HG03565 (cell line): ENCODE results near the gene TMEM150A.
"Not testable (repeated sequence)": the region's sequence is repeated elsewhere in the genome, so short reads cannot be mapped to it uniquely, and the experiment has no call there.

ENCODE experiments used
- ATAC-seq: cut with Tn5 transposase; IDR thresholded peaks from one replicate; pipeline ENCODE4 v1.9.1; 2021; ENCODE audit warnings: mild to moderate bottlenecking, moderate library complexity; ENCODE audit not compliant: unreplicated experiment

TMEM150A gene

DNA sequence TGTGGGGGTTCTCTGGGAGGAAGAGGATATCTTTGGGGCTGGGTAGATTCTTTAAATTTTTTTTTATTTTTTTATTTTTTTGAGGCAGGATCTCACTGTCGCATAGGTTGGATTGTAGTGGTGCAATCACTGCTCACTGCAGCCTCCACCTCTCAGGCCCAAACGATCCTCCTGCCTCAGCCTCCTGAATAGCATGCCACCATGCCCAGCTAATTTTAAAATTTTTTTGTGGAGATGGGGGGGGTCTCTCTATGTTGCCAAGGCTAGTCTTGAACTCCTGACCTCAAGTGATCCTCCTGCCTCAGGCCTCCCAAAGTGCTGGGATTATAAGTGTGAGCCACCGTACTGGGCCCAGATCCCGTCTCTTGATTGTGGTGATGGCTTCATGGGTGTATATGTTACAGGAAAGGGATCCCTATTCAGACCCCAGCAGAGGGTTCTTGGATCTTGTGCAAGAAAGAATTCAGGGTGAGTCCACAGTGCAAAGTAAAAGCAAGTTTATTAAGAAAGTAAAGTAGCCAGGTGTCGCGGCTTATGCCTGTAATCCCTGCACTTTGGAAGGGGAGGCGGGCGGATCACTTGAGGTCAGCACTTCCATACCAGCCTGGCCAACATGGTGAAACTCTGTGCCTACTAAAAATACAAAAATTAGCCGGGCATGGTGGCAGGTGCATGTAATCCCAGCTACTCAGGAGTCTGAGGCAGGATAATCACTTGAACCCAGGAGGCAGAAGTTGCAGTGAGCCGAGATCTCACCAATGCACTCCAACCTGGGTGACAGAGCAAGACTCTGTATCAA lies 11.4 kb upstream of the TMEM150A start:
- no peak for ATAC-seq

DNA sequence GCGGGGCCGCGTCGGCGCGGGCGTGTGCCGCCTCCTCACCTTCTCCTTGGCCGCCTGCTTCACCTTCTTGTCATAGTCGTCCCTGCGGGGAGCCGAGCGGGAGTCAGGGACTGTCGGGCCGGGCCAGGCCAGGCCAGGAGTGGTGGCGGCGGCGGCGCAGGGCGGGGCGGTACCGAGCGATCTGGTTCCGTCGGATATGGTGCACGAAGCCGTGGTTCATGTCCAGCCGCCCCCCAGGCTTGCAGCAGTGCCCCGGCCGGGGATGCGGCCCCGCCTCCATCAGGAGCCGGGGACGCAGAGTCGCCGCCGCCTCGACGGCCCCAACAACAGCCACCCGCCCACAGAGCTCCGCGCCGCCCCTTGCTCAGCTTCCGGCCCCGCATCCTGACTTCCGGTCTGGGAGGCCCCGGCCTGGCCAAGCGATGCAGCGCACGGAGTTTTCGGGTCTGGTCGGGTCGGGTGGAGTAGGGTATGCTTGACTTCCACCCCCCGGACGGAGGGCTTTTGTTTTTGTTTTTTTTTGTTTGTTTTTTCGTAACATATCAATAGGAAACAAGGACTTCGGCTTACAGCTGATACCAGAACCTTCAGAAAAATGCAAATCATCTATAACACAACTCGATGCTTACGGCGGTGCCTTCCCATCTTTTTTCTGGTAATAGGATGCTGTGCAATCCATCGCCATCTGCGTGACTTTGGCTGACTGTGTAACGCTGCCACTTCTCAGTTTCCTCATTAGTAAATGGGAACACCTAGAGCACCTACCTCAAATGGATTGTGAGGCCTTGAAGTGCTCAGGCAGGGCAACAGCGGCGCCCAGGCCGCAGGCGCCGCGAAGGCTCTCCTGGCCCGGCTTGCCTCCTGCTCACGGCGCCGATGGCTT lies 9.4 kb upstream of the TMEM150A start, which contains the start of gene C2orf68:
Gene C2orf68 (minus strand): TSS at position 362 of the 883 bp plus-strand sequence. CDS start 82 bp downstream, at position 280.
- peak; percentile 54 for ATAC-seq

DNA sequence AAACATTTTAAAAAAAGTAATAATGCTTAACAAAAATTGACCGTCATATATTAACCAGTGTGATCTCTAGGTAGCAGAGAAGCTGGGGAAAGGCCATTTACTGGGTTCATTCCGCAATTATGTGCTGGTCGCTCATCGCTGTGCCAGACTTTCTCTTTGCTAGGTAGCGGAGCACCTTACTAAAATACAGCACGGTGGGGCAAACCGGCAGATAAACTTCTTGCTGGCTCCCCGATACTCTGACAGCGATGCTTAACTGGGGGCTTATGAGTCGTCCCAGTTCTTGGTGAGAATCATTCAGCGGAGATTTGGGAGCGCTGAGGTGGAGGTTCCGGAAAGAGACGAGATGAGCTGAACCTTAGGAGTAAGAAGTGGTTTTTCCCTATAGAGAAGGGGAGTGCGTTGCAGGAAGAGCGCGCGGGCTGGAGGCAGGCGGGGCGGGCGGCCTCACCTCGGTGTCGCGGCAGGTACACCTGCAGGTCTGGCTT lies 8.8 kb upstream of the TMEM150A start:
- ATAC-seq: no peak

DNA sequence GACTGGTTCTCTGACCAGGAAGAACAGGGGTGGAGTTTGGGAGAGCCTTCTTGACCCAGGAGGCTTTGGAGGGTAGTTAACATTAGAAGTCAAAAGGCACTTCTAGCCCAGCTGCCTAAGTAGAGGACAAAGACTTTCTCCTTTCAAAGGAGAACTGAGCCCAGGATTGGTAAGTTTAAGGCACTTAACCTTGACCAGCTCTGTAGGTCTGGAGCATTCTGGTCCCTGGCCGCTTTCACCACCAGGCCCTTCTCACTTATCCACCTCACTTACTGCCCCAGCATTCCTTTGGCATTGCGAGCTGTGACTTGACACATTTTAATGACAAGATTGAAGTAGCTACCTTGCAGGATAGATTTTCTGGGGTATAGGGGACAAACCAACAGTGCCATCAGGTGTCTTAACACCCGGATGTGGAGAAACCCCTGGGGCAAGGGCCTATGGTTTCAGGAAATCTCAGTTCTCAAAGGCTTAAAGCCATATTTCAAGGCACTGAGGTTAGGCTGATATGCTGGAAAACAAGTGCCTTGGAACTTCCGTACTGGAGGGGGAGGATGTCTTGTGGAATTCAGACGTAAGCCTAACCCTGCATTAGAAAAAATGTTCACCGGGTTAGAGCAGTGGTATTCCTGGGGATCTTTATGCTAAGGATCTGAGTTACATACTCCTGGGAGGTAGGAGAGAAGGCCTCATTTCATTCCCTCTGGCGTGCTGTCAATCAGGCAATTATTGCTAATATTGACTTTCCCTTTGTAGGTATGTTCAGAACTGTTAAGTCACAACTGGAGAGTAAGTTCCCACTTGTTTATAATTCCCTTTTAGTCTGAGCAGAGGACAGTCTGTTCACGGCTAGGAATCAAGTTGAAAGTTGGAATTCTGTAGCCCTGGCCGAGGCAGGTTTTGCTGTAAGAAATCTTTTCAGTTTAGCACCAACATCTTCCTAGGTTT lies 5.0 kb upstream of the TMEM150A start:
- ATAC-seq: no peak

GRCh38 chr2:85606116-85606455 lies 3.6 kb upstream of the TMEM150A start:
- ATAC-seq: no peak

DNA sequence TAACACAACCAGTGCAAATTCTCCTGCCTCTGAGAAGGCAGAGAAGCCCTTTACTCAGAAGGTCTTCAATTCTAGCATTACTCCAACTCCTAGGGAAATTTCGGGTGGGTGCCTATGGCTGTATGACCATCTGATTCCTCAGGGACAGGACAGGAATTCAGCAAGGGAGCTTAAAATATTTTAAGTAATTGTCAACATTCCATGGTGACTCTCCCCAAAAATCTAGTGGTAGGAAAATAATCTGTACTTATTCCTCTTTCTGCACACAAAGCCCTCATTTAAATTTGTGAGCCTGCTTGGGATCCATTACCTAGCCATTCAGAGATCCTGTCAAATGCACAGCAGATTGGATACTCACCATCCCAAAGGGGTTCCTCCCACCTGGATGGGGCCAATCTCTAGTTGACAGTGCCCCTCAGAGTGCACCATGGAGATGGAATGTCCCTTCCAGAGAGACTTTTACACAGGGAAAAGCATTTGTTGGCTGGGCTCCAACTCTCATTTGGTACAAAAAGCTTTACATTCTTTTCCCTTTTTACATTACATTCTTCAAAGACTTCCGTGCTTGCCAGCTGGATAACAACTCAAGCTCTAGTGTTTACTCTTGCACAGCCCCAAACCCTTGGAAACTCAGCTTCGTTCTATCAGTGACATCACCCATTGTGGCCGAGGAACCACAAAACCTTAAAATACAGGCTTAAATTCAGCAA lies 3.1 kb upstream of the TMEM150A start:
- no peak for ATAC-seq

DNA sequence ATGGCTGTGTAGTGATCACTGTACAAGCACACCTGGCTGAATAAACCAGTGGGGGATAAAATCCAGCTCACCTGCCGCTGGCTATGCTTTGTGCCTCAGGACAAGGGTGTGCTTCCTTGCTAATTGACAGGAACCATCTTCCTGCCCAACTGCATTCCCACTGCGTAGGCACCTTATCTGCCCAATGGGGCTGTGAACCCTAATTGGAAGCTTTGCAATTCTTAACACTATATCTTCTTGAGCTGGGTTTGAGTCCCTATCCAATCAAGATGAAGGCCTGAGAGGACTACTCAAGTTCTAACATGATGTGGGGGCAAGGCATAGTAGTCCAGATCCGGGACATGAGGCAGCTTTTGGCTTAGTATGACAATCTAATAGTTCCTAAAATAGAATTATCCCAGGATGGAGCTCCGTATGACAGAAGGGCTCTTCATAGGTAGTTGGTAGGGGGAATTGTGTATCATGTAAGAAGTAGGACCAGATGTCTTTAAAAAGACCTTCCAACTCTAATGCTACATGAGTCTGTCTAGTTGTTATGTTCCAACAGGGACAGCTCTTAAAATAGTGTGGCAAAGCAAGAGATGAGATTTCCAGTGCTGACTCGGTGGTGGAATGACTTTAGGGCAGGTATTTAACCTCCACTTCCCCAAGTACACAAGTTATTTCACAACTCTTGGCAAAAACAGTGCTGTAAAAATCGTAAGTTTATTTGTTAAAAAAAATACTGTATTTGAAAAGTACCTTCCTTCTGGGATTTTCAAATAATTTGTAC lies 2.3 kb upstream of the TMEM150A start:
- no peak for ATAC-seq

GRCh38 chr2:85604133-85604444 lies 1.6 kb upstream of the TMEM150A start:
- ATAC-seq: not testable (repeated sequence)

GRCh38 chr2:85601771-85602475 lies 575 bp downstream of the TMEM150A start:
- ATAC-seq: peak; percentile 22

GRCh38 chr2:85600951-85601770 lies 1.3 kb downstream of the TMEM150A start:
- no peak for ATAC-seq

DNA sequence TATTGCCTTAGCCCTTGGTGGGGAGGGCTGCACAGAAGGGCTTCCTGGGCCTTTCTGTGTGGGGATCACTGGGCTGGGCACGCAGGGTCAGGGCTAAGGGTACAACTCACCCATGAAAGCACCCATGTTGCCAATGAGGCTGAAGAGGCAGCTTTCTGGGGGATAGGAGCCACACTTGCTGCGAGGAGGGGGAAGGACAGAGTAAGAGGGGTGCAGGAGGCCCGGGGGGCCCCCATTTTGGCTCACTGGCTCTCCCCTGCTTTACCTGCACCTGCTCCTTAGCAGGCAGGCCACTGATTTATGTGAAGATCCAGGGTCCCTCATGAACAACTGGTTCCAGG lies 2.3 kb downstream of the TMEM150A start:
- ATAC-seq: no peak

DNA sequence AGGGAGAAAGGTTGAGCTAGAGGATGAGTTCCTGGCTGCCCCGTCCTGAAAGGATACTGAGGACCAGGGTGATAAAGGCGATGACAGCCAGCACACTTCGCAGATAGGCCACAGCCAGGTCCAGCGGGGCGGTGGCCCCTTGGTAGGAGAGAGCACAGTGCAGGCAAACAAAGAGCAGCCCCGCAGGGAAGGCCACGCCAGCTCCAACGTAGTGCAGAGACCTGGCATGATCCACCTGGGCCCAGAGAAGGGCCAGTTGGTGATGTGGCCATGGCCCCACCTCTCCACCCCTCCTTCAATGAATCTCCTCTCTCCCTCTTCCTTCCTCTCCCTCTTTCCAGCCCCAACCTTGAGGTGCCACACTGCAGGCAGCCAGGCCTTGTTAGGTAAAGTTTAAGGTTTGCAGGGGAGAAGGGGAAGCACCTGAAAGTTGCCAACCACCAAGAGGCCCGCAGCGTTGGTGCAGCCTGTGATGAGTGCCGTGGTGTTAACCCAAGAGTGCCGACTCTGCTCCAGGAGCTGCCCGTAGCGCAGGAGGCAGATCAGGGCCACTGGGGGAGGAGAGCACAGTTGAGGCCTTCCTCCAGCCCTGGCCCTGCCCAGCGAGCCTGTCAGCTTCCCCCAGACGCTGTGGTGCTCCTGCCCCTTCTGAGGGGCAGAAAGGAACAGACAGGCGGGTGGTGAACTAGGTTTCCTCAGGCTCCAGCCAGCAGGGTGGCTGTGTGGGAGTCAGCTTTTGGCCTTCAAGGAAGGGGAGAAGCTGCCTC lies 2.8 kb downstream of the TMEM150A start:
- ATAC-seq: no peak

GRCh38 chr2:85598594-85599340 lies 3.7 kb downstream of the TMEM150A start:
- ATAC-seq: no peak

- ATAC-seq: no peak
Observed at GRCh38 chr2:85597241-85597640, 5.3 kb downstream of the TMEM150A start.

DNA sequence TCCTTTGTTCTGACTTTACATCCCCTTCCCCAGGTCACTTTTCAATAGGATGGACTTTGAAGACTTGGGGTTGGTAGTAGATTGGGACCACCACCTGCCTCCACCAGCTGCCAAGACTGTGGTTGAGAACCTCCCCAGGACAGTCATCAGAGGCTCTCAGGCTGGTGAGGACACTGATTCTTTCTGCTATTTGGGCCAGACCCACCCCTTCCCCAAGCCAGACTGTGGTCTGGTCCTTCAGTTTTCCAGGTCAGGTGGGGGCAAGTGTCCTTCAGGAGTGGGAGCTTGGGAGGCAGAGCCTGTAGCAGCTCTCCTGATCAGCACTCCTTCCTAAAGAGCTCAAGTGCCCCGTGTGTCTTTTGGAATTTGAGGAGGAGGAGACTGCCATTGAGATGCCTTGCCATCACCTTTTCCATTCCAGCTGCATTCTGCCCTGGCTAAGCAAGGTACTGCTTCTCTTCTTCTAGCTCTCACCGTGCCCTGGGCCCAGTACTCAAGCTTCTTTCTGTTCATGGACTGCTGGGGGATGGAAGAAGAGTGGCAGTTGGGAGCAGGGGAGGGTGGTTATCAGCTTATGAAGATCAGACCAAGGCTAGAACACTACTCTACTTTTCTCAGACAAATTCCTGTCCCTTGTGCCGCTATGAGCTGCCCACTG lies 5.9 kb downstream of the TMEM150A start:
- no peak for ATAC-seq

DNA sequence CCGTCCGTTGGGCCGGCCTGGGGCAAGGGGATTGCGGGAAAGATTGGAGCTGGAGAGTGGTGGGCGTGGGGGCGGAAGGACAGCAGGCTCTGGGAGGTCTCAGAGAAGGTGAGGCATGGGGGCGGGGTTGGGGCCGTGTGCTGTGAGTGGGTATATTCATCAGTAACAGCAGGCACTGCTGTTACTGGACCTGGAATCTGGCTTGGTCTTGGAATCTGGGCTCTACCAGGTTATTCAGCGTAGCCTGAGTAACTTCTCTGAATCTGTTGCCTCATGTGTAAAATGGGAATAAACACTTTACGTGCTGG lies 6.5 kb downstream of the TMEM150A start:
- no peak for ATAC-seq
